Neural cell (in vitro differentiated cells): Measurements from ENCODE around the gene TNS3. TPM values are rescaled to one million over a fixed set of nuclear protein-coding genes. Genes with fewer than 3 reads are reported as not detected.

ENCODE experiments used
- H2AFZ ChIP-seq: fragments of 200-600, 300-800 bp; sonication (generic), shearing (Covaris generic); 2 replicates; pipeline ENCODE4 v1.6.0; 2014; ENCODE audit warnings: low read depth, mild to moderate bottlenecking, antibody characterized with exemption, low read length, moderate library complexity
- H3F3A ChIP-seq: fragments of 200-600 bp; shearing (Covaris generic); 2 replicates; pipeline ENCODE4 v1.6.1; 2016; ENCODE audit warnings: mild to moderate bottlenecking, moderate library complexity, mixed read lengths, antibody characterized with exemption, low read length; ENCODE audit not compliant: insufficient read depth, poor library complexity, severe bottlenecking
- H3K27ac ChIP-seq: fragments of 200-600, 300-800 bp; sonication (generic), shearing (Covaris generic); 2 replicates; pipeline ENCODE4 v1.5.1; 2014; ENCODE audit warnings: mild to moderate bottlenecking, low read length, moderate library complexity
- H3K27me3 ChIP-seq: fragments of 300-800, 200-600 bp; sonication (generic), shearing (Covaris generic); 2 replicates; pipeline ENCODE4 v1.6.0; 2014; ENCODE audit warnings: mild to moderate bottlenecking, low read depth, low read length, moderate library complexity; ENCODE audit not compliant: insufficient read depth
- H3K36me3 ChIP-seq: fragments of 300-800, 200-600 bp; sonication (generic), shearing (Covaris generic); 2 replicates; pipeline ENCODE4 v1.5.1; 2014; ENCODE audit warnings: mild to moderate bottlenecking, antibody characterized with exemption, low read length, moderate library complexity; ENCODE audit not compliant: insufficient read depth
- H3K4me2 ChIP-seq: fragments of 300-800, 200-600 bp; sonication (generic), shearing (Covaris generic); 2 replicates; pipeline ENCODE4 v1.6.0; 2014; ENCODE audit warnings: mild to moderate bottlenecking, low read length
- H3K4me3 ChIP-seq: fragments of 300-800, 200-600 bp; sonication (generic), shearing (Covaris generic); 2 replicates; pipeline ENCODE4 v1.5.1; 2014; ENCODE audit warnings: mild to moderate bottlenecking, low read length, moderate library complexity
- H3K79me2 ChIP-seq: fragments of 200-600 bp; shearing (Covaris generic); replicated peaks from 2 replicates; pipeline ENCODE4 v1.6.0; 2014; ENCODE audit warnings: mild to moderate bottlenecking, low read length, moderate library complexity; ENCODE audit not compliant: insufficient read depth
- H3K9ac ChIP-seq: fragments of 300-800, 200-600 bp; sonication (generic), shearing (Covaris generic); 2 replicates; pipeline ENCODE4 v1.6.1; 2016; ENCODE audit warnings: mild to moderate bottlenecking, low read length, mixed read lengths
- H3K9me2 ChIP-seq: fragments of 200-600 bp; shearing (Covaris generic); 2 replicates; pipeline ENCODE4 v1.6.1; 2016; ENCODE audit warnings: mild to moderate bottlenecking, low read length, mixed read lengths; ENCODE audit not compliant: insufficient read depth
- H3K9me3 ChIP-seq: fragments of 200-600, 300-800 bp; sonication (generic), shearing (Covaris generic); 2 replicates; pipeline ENCODE4 v1.6.1; 2016; ENCODE audit warnings: mild to moderate bottlenecking, mixed run types, low read length, moderate library complexity, mixed read lengths
- H4K20me1 ChIP-seq: fragments of 200-600 bp; shearing (Covaris generic); 2 replicates; pipeline ENCODE4 v1.6.1; 2016; ENCODE audit warnings: mild to moderate bottlenecking, mixed run types; ENCODE audit not compliant: insufficient read depth
- CTCF ChIP-seq: fragments of 450-650 bp; IDR thresholded peaks from 2 replicates; pipeline ENCODE4 v1.5.1; 2014; ENCODE audit warnings: antibody characterized with exemption, mild to moderate bottlenecking, moderate library complexity; ENCODE audit not compliant: poor library complexity, severe bottlenecking
- EP300 ChIP-seq: fragments of 450-650 bp; conservative IDR thresholded peaks from 2 replicates; pipeline ENCODE4 v1.6.1; 2014; ENCODE audit warnings: antibody characterized with exemption, mild to moderate bottlenecking, moderate library complexity; ENCODE audit not compliant: poor library complexity, severe bottlenecking
- EZH2 ChIP-seq: fragments of 200-600, 300-800 bp; shearing (Covaris generic), sonication (generic); IDR thresholded peaks from 2 replicates; pipeline ENCODE4 v1.6.1; 2014; ENCODE audit warnings: antibody characterized with exemption, low read length, borderline replicate concordance, mild to moderate bottlenecking; ENCODE audit not compliant: insufficient read depth, poor library complexity, severe bottlenecking
- MXI1 ChIP-seq: fragments of 450-650 bp; conservative IDR thresholded peaks from 2 replicates; pipeline ENCODE4 v1.6.1; 2014; ENCODE audit warnings: antibody characterized with exemption, mild to moderate bottlenecking; ENCODE audit not compliant: poor library complexity, severe bottlenecking
- POLR2AphosphoS5 ChIP-seq: IDR thresholded peaks from 2 replicates; pipeline ENCODE4 v1.6.1; 2012
- RAD21 ChIP-seq: fragments of 450-650 bp; conservative IDR thresholded peaks from 2 replicates; pipeline ENCODE4 v1.6.1; 2014; ENCODE audit warnings: antibody characterized with exemption, mild to moderate bottlenecking, moderate library complexity
- REST ChIP-seq: IDR thresholded peaks from 2 replicates; pipeline ENCODE4 v1.6.1; 2012; ENCODE audit warnings: borderline replicate concordance
- SMC3 ChIP-seq: fragments of 450-650 bp; conservative IDR thresholded peaks from 2 replicates; pipeline ENCODE4 v1.6.1; 2014; ENCODE audit warnings: antibody characterized with exemption, mild to moderate bottlenecking, moderate library complexity; ENCODE audit not compliant: poor library complexity
- TAF1 ChIP-seq: IDR thresholded peaks from 2 replicates; pipeline ENCODE4 v1.6.1; 2012; ENCODE audit warnings: low read depth
- polyA plus RNA-seq: library from polyadenylated mRNA; depleted of rRNA; stranded (reverse); fragments of >200 nt; gene quantifications from 2 replicates; pipeline ENCODE4 v1.2.3, GENCODE V29; 2014

Gene TNS3
- polyA plus RNA-seq, 1 donor from 2014 or later: 0.58 TPM

- H3K4me2 ChIP-seq: no peak overlapping the region
- no peak overlapping the region for H3K4me3 ChIP-seq
- no peak overlapping the region for H3K27ac ChIP-seq
- H3K36me3 ChIP-seq: no peaks in the 10 kb centered on the region
- no peaks in the 10 kb centered on the region for H4K20me1 ChIP-seq
- no peaks in the 10 kb centered on the region for H3K9me2 ChIP-seq
- H3K79me2 ChIP-seq: no peaks in the 10 kb centered on the region
- H3K9me3 ChIP-seq: no peaks in the 10 kb centered on the region
- no peaks in the 10 kb centered on the region for H3K27me3 ChIP-seq
- H3F3A ChIP-seq: no peaks in the 10 kb centered on the region
- TF ChIP-seq REST: no peak
- TF ChIP-seq MXI1: no peak
- no peak for TF ChIP-seq POLR2AphosphoS5
- no peak for TF ChIP-seq TAF1
- TF ChIP-seq RAD21: no peak
- no peak for TF ChIP-seq CTCF
- TF ChIP-seq EP300: no peak
- no peak for TF ChIP-seq SMC3
- no peak for TF ChIP-seq EZH2
- H3K9ac ChIP-seq: no peak overlapping the region
- H2AFZ ChIP-seq: no peak overlapping the region
Observed at GRCh38 chr7:47627580-47628283, 45.8 kb upstream of the TNS3 start.

- H3K36me3 ChIP-seq: no peaks in the 10 kb centered on the region
- H3F3A ChIP-seq: no peaks in the 10 kb centered on the region
- no peaks in the 10 kb centered on the region for H3K9me3 ChIP-seq
- no peak overlapping the region for H3K4me2 ChIP-seq
- H3K79me2 ChIP-seq: no peaks in the 10 kb centered on the region
- H3K4me3 ChIP-seq: no peak overlapping the region
- no peak overlapping the region for H3K27ac ChIP-seq
- H3K27me3 ChIP-seq: no peaks in the 10 kb centered on the region
- no peaks in the 10 kb centered on the region for H4K20me1 ChIP-seq
- H3K9ac ChIP-seq: no peak overlapping the region
- no peak overlapping the region for H2AFZ ChIP-seq
- no peak for TF ChIP-seq MXI1
- no peak for TF ChIP-seq POLR2AphosphoS5
- no peak for TF ChIP-seq EP300
- no peak for TF ChIP-seq TAF1
- no peak for TF ChIP-seq EZH2
- TF ChIP-seq REST: no peak
- TF ChIP-seq CTCF: no peak
- H3K9me2 ChIP-seq: no peaks in the 10 kb centered on the region
Observed at GRCh38 chr7:47625861-47626715, 44.2 kb upstream of the TNS3 start.
